Cerebellar nuclear complex (tissue), 1 donor: Measurements from ENCODE around the gene RHOBTB3.

ENCODE experiments used
- DNase-seq, 2 experiments: peaks; one replicate each; lab custom pipeline; 2025; lab: John Stamatoyannopoulos, UW

The RHOBTB3 gene

GRCh38 chr5:95841914-95842812 is 111.0 kb downstream of the RHOBTB3 start:
- DNase-seq = no peak

GRCh38 chr5:95842854-95843544 is 111.9 kb downstream of the RHOBTB3 start:
- DNase-seq = no peak

- DNase-seq = no peak
Observed at GRCh38 chr5:95843733-95844223, 112.6 kb downstream of the RHOBTB3 start.

DNA sequence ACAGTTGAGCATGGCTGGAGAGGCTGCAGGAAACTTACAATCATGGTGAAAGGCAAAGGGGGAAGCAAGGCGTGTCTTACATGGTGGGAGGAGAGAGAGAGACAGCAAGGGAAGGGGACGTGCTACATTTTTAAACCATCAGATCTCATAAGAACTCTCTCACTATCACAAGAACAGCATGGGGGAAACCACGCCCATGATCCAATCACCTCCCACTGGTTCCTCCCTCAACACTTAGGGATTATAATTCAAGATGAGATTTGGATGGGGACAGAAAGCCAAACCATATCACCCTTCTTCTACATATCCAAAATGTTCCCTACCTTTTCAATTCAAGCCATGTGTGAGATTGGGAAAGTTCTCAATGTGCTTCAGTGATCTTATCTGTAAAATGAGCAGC is 114.3 kb downstream of the RHOBTB3 start:
- no peak for DNase-seq
